CD14-positive monocyte (primary cell): ENCODE measurements around the gene TEAD1. TPM values are rescaled to one million over a fixed set of nuclear protein-coding genes. Genes with fewer than 3 reads are reported as not detected.

ENCODE experiments used
- DNase-seq, 3 donors: peaks; one replicate each; pipeline ENCODE4 v3.0.0-alpha.2; 2011 to 2022
- H2AFZ ChIP-seq: 2 replicates; pipeline ENCODE4 v1.6.0; 2012; ENCODE audit warnings: mild to moderate bottlenecking, low read depth, low read length, inconsistent platforms; ENCODE audit not compliant: insufficient read depth, poor library complexity, severe bottlenecking
- H3K27ac ChIP-seq, 2 donors: 1 replicate in 1 of 2; 2 replicates in 1 of 2; pipeline ENCODE4 v1.5.1; 2012 to 2013; ENCODE audit warnings: low read length in 2 of 2, control low read depth in 1 of 2, inconsistent platforms in 1 of 2, low read depth in 1 of 2, mild to moderate bottlenecking in 1 of 2
- H3K27me3 ChIP-seq, 2 donors: one replicate each; pipeline versions ENCODE4 v1.6.0 to v1.6.1; 2011 to 2013; ENCODE audit warnings: low read length in 2 of 2; ENCODE audit not compliant: control insufficient read depth in 2 of 2, insufficient read depth in 2 of 2
- H3K36me3 ChIP-seq, 2 donors: replicated peaks in 1 of 2; 1 replicate in 1 of 2; 2 replicates in 1 of 2; pipeline versions ENCODE4 v1.5.1 to v1.6.1; 2012 to 2013; ENCODE audit warnings: low read length in 2 of 2, control low read depth in 1 of 2, inconsistent platforms in 1 of 2, mild to moderate bottlenecking in 1 of 2; ENCODE audit not compliant: insufficient read depth in 2 of 2, control insufficient read depth in 1 of 2
- H3K4me1 ChIP-seq, 2 donors: 1 replicate in 1 of 2; 2 replicates in 1 of 2; pipeline versions ENCODE4 v1.5.1 to v1.6.1; 2012 to 2013; ENCODE audit warnings: low read length in 2 of 2, control low read depth in 1 of 2, inconsistent platforms in 1 of 2, mild to moderate bottlenecking in 1 of 2, moderate library complexity in 1 of 2; ENCODE audit not compliant: insufficient read depth in 2 of 2, control insufficient read depth in 1 of 2
- H3K4me2 ChIP-seq: replicated peaks from 2 replicates; pipeline ENCODE3; 2012; ENCODE audit warnings: low read length, moderate library complexity, mild to moderate bottlenecking; ENCODE audit not compliant: poor library complexity, severe bottlenecking; ENCODE audit errors: extremely low read depth
- H3K4me3 ChIP-seq, 3 experiments: fragments of 200-600 bp in 1 of 3; sonication (generic) in 1 of 3; replicated peaks in 1 of 3; 1 replicate in 2 of 3; 2 replicates in 1 of 3; pipeline ENCODE4 v1.5.1; 2011 to 2013; ENCODE audit warnings: low read length in 3 of 3, mild to moderate bottlenecking in 3 of 3, control low read depth in 2 of 3, low read depth in 2 of 3, inconsistent platforms in 1 of 3, moderate library complexity in 1 of 3
- H3K79me2 ChIP-seq: 2 replicates; pipeline ENCODE4 v1.6.0; 2012; ENCODE audit warnings: mild to moderate bottlenecking, control low read depth, inconsistent platforms, low read length, moderate library complexity; ENCODE audit not compliant: insufficient read depth
- H3K9ac ChIP-seq: 2 replicates; pipeline ENCODE4 v1.6.0; 2017; ENCODE audit warnings: low read length, mild to moderate bottlenecking; ENCODE audit not compliant: insufficient read depth, poor library complexity, severe bottlenecking
- H3K9me3 ChIP-seq, 2 donors: replicated peaks in 1 of 2; 1 replicate in 1 of 2; 2 replicates in 1 of 2; pipeline versions ENCODE4 v1.5.1 to v1.6.1; 2012 to 2013; ENCODE audit warnings: low read length in 2 of 2, control low read depth in 1 of 2; ENCODE audit not compliant: control insufficient read depth in 1 of 2, insufficient read depth in 1 of 2
- H4K20me1 ChIP-seq: 2 replicates; pipeline ENCODE4 v1.6.0; 2012; ENCODE audit warnings: mild to moderate bottlenecking, low read length, control low read depth, moderate library complexity; ENCODE audit not compliant: insufficient read depth
- H3K27ac Mint-ChIP-seq, 7 donors: one replicate each; pipeline ENCODE4 v1.8.0; 2020; ENCODE audit warnings: mild to moderate bottlenecking in 7 of 7, mixed read lengths in 7 of 7, moderate library complexity in 6 of 7, inconsistent platforms in 2 of 7
- H3K27me3 Mint-ChIP-seq, 3 donors: one replicate each; pipeline ENCODE4 v1.8.0; 2021 to 2022; ENCODE audit warnings: low read depth in 3 of 3, mild to moderate bottlenecking in 3 of 3, mixed read lengths in 3 of 3, moderate library complexity in 3 of 3, inconsistent platforms in 1 of 3
- H3K36me3 Mint-ChIP-seq, 2 donors: one replicate each; pipeline ENCODE4 v1.8.0; 2020; ENCODE audit warnings: mixed read lengths in 2 of 2, inconsistent platforms in 1 of 2, mild to moderate bottlenecking in 1 of 2
- H3K4me1 Mint-ChIP-seq: one replicate; pipeline ENCODE4 v1.8.0; 2020; ENCODE audit warnings: mild to moderate bottlenecking, mixed read lengths
- H3K4me3 Mint-ChIP-seq, 2 donors: one replicate each; pipeline ENCODE4 v1.8.0; 2020; ENCODE audit warnings: mild to moderate bottlenecking in 2 of 2, mixed read lengths in 2 of 2, moderate library complexity in 1 of 2
- H3K9me3 Mint-ChIP-seq, 7 donors: one replicate each; pipeline ENCODE4 v1.8.0; 2020 to 2022; ENCODE audit warnings: mixed read lengths in 7 of 7, mild to moderate bottlenecking in 6 of 7, moderate library complexity in 6 of 7, inconsistent platforms in 2 of 7
- WGBS: methylation state at CpG from one replicate; pipeline ENCODE4 v1.1.5; 2013; ENCODE audit warnings: missing lambda C conversion rate; ENCODE audit not compliant: insufficient coverage; 5-methylcytosine and 5-hydroxymethylcytosine counted together
- intact Hi-C, 2 donors: fragments of 100-400 bp; cut with micrococcal nuclease; formaldehyde crosslinking; loops; one replicate each; pipeline versions ENCODE4 v1.15.0 to v1.15.1; 2023
- polyA plus RNA-seq, 3 donors: library from polyadenylated mRNA; depleted of rRNA in 1 of 3; unstranded in 2 of 3; stranded (reverse) in 1 of 3; fragments of 300-500 nt in 2 of 3; fragments of >200 nt in 1 of 3; fragmentation: Illumina TruSeq in 2 of 3; gene quantifications; 1 replicate in 2 of 3; 2 replicates in 1 of 3; pipeline ENCODE4 v1.2.3, GENCODE V29; 2012 to 2021
- TF ChIP-seq, protein P1 (sequence below): fragments of 200-600 bp; IDR thresholded peaks from one replicate; pipeline ENCODE4 v1.8.0; 2022; ENCODE audit warnings: antibody characterized with exemption, mild to moderate bottlenecking

Gene TEAD1
- polyA plus RNA-seq, 3 donors, result not detected

DNA sequence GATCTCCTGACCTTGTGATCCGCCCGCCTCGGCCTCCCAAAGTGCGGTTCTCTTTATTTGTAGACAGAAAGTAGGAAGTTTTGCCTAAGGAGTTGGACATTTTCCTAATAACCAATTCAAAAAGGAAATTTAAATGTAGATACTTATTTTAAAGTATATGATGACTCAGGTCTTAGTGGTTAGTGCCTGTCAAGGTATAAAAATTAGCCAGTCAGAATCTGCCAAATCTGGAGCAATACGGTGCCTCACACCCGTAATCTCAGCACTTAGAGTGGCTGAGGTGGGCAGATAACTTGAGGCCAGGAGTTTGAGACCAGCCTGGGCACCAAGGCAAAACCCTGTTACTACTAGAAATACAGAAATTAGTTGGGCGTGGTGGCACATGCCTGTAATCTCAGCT is 248.2 kb downstream of the TEAD1 start:
- Histone ChIP-seq H3K27me3 (no peaks in the 10 kb centered on the region), H3K4me3 (no peak overlapping the region), H3K36me3 (no peaks in the 10 kb centered on the region), H3K4me1 (no peaks in the 10 kb centered on the region), H3K9me3 (no peaks in the 10 kb centered on the region), H2AFZ (no peak overlapping the region), H4K20me1 (no peaks in the 10 kb centered on the region), H3K4me2 (no peak overlapping the region), H3K79me2 (no peaks in the 10 kb centered on the region), H3K27ac (no peak overlapping the region), H3K9ac (no peak overlapping the region)
- DNase-seq, result no peak
- TF ChIP-seq, protein P1, sequence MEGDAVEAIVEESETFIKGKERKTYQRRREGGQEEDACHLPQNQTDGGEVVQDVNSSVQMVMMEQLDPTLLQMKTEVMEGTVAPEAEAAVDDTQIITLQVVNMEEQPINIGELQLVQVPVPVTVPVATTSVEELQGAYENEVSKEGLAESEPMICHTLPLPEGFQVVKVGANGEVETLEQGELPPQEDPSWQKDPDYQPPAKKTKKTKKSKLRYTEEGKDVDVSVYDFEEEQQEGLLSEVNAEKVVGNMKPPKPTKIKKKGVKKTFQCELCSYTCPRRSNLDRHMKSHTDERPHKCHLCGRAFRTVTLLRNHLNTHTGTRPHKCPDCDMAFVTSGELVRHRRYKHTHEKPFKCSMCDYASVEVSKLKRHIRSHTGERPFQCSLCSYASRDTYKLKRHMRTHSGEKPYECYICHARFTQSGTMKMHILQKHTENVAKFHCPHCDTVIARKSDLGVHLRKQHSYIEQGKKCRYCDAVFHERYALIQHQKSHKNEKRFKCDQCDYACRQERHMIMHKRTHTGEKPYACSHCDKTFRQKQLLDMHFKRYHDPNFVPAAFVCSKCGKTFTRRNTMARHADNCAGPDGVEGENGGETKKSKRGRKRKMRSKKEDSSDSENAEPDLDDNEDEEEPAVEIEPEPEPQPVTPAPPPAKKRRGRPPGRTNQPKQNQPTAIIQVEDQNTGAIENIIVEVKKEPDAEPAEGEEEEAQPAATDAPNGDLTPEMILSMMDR, result no peak
- Mint-ChIP-seq H3K4me1 (no peaks in the 10 kb centered on the region), H3K4me3 (no peak overlapping the region), H3K36me3 (no peaks in the 10 kb centered on the region), H3K27ac (no peak overlapping the region), H3K9me3 (peaks cover 0 to 1% (median 0%) of the 10 kb centered on the region in 7 donors), H3K27me3 (peaks cover 0 to 7% (median 4%) of the 10 kb centered on the region in 3 donors)
- WGBS, result 100% methylated on average over 1 of the region's 7 CpGs
- intact Hi-C loops, result no loop called here

DNA sequence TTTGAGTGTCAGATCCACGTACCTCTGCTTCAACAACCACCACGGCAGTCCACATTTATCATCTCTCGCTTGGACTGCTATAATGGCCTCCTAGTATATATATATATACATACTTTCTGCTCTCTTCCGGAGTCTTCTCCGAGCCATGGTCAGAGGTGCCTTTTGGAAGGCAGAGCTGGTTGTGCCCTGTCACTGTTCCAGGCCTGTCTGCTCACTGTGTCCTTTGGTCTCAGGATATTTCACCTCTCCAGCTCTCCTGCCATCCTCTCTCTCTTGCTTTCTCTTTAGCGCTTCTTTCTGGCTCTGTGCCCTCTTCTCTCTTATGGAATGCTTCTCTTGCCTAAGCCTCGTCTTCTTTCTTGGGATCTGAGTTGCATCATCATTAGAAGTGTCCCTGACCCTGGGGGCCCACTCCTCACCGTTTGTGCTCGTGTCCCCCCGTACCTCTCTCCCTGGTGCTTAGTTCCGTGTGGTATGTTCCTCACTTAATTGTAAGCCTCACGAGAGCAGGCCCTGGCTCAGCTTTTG is 248.8 kb downstream of the TEAD1 start:
- peaks cover 0 to 7% (median 4%) of the 10 kb centered on the region in 3 donors for H3K27me3 Mint-ChIP-seq
- TF ChIP-seq, protein P1, result no peak
- no peak overlapping the region for H3K27ac Mint-ChIP-seq
- Histone ChIP-seq H2AFZ (no peak overlapping the region), H3K27ac (no peak overlapping the region), H3K4me2 (no peak overlapping the region), H3K36me3 (no peaks in the 10 kb centered on the region), H3K27me3 (no peaks in the 10 kb centered on the region), H3K79me2 (no peaks in the 10 kb centered on the region), H3K4me3 (no peak overlapping the region), H3K9me3 (no peaks in the 10 kb centered on the region), H3K9ac (no peak overlapping the region), H4K20me1 (no peaks in the 10 kb centered on the region), H3K4me1 (no peaks in the 10 kb centered on the region)
- H3K36me3 Mint-ChIP-seq, result no peaks in the 10 kb centered on the region
- DNase-seq, result no peak
- intact Hi-C loops, result no loop called here
- H3K4me3 Mint-ChIP-seq, result no peak overlapping the region
- 97% methylated on average over 7 of the region's 12 CpGs for WGBS
- H3K4me1 Mint-ChIP-seq, result no peaks in the 10 kb centered on the region
- peaks cover 0 to 1% (median 0%) of the 10 kb centered on the region in 7 donors for H3K9me3 Mint-ChIP-seq
